IPS DF 19.7 (cell line): ENCODE measurements around the gene NDUFB11.
"Not testable (repeated sequence)": the region's sequence is repeated elsewhere in the genome, so short reads cannot be mapped to it uniquely, and the experiment has no call there.

Experiments
- DNase-seq: peaks from one replicate; pipeline ENCODE4 v3.0.0-alpha.2; 2013; ENCODE audit warnings: low read depth, low spot score

Gene NDUFB11

GRCh38 chrX:47146936-47147859, 2.7 kb upstream of the NDUFB11 start:
- DNase-seq = no peak

DNA sequence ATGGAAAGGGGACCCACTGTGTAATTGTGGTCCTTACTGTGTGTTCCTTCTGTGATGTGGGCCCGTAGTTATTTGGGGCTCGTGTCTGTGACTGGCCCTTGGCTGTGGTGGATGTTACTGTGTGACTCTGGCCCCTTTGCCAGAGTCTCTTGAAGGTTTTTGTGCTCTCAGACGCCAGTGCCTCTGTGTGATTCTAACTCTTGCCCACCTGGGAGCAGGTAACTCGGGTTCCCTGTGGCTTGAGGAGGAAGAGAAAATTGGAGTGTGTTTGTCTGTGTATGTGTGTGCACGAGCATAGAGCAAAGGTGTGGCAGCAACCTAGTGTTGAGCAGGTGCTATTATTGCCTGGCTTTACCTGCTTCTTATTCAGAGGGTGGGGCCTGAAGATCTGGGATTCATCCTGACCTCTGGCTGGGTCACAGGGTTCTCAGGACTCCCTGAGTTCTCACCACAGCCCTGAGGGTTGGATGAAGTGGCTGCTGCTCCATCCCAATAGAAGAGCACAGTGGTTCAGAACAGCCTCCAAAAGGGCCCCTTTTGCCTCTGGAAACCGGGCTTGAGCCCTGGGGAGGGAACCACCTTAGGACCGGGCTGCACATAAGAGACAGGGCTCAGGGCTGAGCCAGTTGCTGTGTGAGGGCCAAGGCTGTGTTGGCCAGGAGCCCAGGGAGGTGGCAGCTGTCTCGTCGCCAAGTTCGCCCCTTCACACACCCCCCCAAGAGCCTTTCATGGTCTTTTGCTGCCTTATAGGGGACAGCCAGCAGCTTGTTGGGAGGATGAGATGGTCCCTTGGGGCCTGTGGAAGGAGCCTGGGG, 1.8 kb upstream of the NDUFB11 start:
- no peak for DNase-seq

DNA sequence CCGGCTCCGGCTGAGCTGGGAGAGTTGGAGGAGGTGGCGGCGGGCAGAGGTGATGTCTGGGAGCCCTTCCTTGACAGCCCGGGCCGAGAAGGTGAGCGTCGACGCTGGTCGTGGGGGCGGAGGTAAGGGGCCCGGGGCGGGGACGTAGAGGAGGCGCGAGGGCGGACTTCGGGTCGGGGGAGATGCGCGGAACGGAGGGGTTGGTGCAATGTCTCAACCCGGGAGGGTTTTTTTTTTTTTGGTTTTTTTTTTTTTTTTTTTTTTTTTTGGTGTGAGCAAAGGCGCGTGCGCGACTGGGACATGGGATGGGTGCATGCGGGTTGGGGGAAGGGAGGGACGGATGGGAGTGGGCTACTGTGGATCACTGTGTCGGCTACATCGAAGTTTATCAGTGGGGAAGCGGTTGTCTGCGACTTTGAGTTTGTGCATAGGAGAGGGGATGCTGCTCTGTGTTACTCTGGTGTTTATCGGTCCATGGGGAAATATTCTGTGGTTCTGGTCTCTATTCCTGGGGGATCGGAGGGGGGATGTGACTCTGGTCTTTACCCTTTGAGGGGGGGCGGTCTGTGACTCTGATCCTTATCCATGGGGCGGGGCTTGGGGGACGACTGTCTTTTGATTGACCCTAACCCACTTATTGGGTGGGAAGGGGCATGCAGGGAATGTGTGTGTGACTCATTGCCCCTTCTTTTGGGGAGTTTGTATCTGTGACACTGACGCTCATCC, 1.1 kb upstream of the NDUFB11 start:
- DNase-seq = no peak

DNA sequence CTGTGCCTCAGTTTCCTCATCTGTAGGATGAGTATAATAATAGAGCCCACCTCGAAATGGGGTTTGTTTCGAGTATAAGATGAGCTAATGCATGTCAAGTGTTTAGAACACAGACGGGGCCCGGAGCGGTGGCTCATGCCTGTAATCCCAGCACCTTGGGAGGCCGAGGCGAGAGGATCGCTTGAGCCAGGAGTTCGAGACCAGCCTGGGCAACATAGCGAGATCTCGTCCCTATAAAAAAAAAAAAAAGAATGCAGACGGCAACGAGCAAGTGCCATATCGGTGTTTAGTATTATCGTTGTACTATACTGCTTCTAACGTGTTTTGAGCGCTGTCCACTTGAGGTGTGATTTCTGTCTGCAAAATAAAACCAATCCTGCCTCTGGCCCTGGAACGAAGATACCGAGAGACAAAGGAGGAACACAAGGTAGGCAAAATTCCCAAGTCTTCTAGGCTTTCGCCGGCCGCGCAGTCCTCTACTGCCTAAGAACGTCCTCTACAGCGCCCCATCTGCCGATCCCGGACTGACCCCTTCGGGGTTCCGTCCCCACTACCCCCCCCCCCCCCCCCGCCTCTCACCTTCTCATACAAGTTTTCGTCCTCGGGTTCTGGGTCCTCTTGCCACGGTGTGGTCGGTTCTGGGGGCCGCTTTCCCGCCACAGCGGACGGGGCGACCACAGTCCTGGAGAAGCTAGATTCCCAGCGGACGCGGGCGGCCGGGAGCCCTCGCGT, 442 bp downstream of the NDUFB11 start:
- DNase-seq = no peak

DNA sequence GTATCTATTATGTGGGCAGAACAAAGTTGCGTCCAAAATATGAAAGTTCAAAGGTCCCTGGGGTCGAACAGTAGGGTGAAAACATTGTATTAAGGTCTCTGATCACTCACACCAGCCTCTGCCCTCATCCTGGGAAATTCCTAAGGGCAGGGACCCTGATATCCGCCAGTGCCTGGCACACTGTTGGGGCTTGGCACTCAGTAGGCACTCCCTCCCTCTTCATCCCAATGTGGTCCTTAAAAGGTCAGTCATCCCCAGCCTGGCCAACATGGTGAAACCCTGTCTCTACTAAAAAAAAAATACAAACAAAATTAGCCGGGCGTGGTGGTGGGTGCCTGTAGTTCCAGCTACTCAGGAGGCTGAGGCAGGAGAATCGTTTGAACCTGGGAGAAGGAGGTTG, 6.3 kb downstream of the NDUFB11 start:
- no peak for DNase-seq

- not testable (repeated sequence) for DNase-seq
Measured at GRCh38 chrX:47135650-47136049, 8.9 kb downstream of the NDUFB11 start.

DNA sequence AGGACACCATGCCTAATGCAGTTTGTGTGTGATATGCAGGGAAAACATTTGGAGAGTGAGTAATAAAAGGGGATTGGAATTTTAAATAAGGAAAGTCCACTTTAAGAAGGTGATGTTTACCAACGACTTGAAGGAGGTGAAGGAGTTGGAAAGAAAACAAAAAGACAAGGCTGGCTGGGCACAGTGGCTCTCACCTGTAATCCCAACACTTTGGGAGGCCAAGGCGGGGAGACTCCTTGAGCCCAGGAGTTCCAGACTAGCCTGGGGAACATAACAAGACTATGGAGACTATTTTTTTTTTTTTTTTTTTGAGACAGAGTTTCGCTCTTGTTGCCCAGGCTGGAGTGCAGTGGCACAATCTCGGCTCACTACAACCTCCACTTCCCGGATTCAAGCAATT, 11.0 kb downstream of the NDUFB11 start:
- DNase-seq = no peak

DNA sequence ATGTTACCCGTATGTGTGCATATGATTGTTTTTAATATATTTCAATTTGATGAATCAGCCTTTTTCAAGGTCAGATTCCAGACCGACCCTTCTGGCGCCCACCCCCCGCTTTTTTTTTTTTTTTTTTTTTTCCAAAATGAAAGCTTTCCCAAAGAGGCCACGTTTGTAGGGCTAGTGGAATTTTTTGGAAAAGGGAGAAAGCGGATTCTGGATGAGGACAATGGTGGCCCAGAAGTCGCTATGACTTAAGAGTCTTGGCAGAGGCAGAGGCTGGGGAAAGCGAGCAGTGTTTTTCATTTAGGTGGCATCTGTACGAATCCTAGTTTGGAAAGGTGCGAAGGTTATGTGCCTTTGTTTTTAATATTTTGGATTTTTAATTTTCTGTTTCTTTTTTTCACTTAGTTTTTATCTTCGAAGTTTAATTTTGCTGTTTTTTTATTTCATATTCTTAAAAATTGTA, 14.6 kb downstream of the NDUFB11 start:
- no peak for DNase-seq

- no peak for DNase-seq
Measured at GRCh38 chrX:47129157-47129898, 15.2 kb downstream of the NDUFB11 start.

- not testable (repeated sequence) for DNase-seq
Measured at GRCh38 chrX:47124466-47124865, 20.0 kb downstream of the NDUFB11 start.

DNA sequence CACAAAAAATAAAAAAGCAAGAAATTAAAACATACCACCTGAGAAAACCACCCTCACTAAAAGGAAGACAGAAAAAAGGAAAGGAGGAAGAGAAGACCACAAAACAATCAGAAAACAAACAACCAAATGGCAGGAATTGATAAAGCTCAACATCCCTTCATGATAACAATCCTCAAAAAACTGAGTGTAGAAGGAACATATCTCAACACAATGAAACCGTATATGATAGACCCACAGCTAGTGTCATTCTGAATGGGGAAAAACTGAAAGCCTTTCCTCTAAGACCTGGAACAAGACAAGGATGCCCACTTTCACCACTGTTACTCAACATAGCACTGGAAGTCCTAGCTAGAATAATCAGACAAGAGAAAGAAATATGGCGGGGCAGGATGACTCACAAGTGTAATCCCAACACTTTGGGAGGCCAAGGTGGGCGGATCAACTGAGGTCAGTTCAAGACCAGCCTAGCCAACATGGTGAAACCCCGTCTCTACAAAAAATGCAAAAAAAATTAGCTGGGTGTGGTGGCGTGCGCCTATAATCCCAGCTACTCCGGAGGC, 27.9 kb downstream of the NDUFB11 start:
- DNase-seq = not testable (repeated sequence)

- DNase-seq = no peak
Measured at GRCh38 chrX:47112316-47112954, 32.1 kb downstream of the NDUFB11 start.

DNA sequence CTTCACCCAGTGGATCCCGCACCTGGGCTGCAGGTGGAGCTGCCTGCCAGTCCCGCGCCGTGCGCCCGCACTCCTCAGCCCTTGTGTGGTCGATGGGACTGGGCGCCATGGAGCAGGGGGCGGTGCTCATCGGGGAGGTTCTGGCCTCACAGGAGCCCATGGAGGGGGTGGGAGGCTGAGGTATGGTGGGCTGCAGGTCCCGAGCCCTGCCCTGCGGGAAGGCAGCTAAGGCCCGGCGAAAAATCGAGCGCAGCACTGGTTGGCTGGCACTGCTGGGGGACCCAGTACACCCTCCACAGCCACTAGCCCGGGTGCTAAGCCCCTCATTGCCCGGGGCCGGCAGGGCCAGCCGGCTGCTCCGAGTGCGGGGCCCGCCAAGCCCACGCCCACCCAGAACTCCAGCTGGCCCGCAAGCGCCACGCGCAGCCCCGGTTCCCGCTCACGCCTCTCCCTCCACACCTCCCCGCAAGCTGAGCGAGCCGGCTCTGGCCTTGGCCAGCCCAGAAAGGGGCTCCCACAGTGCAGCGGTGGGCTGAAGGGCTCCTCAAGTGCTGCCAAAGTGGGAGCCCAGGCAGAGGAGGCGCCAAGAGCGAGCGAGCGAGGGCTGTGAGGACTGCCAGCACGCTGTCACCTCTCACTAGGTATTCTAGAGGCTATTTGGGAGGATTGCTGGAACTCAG, 33.4 kb downstream of the NDUFB11 start:
- DNase-seq = not testable (repeated sequence)

GRCh38 chrX:47101206-47101605, 43.3 kb downstream of the NDUFB11 start:
- DNase-seq = no peak

GRCh38 chrX:47098338-47099094, 46.0 kb downstream of the NDUFB11 start:
- DNase-seq = no peak

DNA sequence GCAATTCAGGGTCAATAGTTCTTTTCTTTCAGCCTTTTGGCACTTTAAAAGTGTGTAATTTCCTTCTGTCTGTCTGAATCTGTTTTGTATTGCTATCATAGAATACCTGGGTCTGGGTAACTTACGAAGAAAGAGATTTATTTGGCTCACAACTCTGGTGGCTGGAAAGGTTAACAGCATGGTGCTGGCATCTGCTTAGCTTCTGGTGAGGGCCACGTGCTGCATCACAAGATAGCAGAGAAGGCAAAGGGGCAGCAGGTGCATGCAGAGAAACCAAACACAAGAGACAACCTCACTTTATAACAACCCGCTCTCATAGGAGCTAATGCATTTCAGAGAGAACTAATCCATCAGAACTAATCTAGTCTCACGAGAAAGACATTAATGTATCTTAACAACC, 47.5 kb downstream of the NDUFB11 start:
- no peak for DNase-seq

DNA sequence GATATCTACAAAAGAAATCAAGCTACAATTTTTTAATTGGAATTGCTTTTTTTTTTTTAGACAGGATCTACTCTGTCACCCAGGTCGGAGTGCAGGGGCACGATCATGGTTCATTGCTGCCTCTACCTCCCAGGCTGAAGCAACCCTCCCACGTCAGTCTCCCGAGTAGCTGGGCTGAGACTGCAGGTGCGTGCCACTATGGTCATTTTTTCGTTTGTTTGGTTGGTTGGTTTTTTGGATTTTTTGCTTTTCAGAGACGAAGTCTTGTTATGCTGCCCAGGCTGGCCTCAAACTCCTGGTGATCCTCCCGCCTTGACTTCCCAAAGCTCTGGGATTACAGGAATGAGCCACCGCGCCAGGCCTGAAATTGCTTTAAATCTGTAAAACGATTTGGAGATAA, 50.6 kb downstream of the NDUFB11 start:
- DNase-seq = no peak

- no peak for DNase-seq
Measured at GRCh38 chrX:47093248-47093647, 51.3 kb downstream of the NDUFB11 start.
